Vagina (tissue), 2 donors: ENCODE data around the gene HSCB. TPM values are rescaled to one million over a fixed set of nuclear protein-coding genes. Genes with fewer than 3 reads are reported as not detected.
"Not testable (repeated sequence)": the region's sequence is repeated elsewhere in the genome, so short reads cannot be mapped to it uniquely, and the experiment has no call there.

ENCODE experiments used
- DNase-seq, 2 donors: peaks; one replicate each; pipeline ENCODE4 v3.0.0-alpha.2; 2017; ENCODE audit errors: extremely low spot score in 2 of 2
- H3K27ac ChIP-seq: fragments of 200-600 bp; sonication (generic); one replicate; pipeline ENCODE4 v1.5.1; 2019
- H3K27me3 ChIP-seq: fragments of 200-600 bp; sonication (generic); one replicate; pipeline ENCODE4 v1.5.1; 2019
- H3K36me3 ChIP-seq, 2 donors: fragments of 200-600 bp; sonication (generic); one replicate each; pipeline ENCODE4 v1.5.1; 2017 to 2019
- H3K4me1 ChIP-seq: fragments of 200-600 bp; sonication (generic); one replicate; pipeline ENCODE4 v1.5.1; 2019
- H3K4me3 ChIP-seq, 2 donors: fragments of 200-600 bp; sonication (generic); 1 replicate in 1 of 2; 2 replicates in 1 of 2; pipeline ENCODE4 v1.5.1; 2016 to 2019
- H3K9me3 ChIP-seq: fragments of 200-600 bp; sonication (generic); one replicate; pipeline ENCODE4 v1.5.1; 2019
- POLR2A ChIP-seq, 2 donors: fragments of 450-650 bp; IDR thresholded peaks; one replicate each; pipeline ENCODE4 v1.6.1; 2017; ENCODE audit warnings: antibody characterized with exemption in 2 of 2, mild to moderate bottlenecking in 2 of 2, moderate library complexity in 2 of 2
- POLR2AphosphoS5 ChIP-seq, 2 donors: sonication (generic); formaldehyde crosslinking; IDR thresholded peaks; one replicate each; pipeline ENCODE4 v1.9.0; 2017; ENCODE audit warnings: antibody characterized with exemption in 2 of 2, mild to moderate bottlenecking in 2 of 2, low read depth in 1 of 2; ENCODE audit not compliant: insufficient read depth in 1 of 2
- intact Hi-C: fragments of 100-400 bp; cut with DNase I; formaldehyde crosslinking; loops from one replicate; pipeline ENCODE4 v1.15.1; 2023
- total RNA-seq: library from RNA; depleted of rRNA; stranded (reverse); fragments of >200 nt; gene quantifications from one replicate; pipeline ENCODE4 v1.2.3, GENCODE V29; 2016
- TF ChIP-seq, protein P1 (sequence below), 3 experiments: fragments of 450-650 bp in 2 of 3; fragments of 200-600 bp in 1 of 3; sonication (generic) in 1 of 3; IDR thresholded peaks; one replicate each; pipeline ENCODE4 v1.5.1; 2017 to 2019; ENCODE audit warnings: antibody characterized with exemption in 3 of 3, mild to moderate bottlenecking in 2 of 3, moderate library complexity in 2 of 3

The HSCB gene
- total RNA-seq, 1 donor from 2014 or later: 15.0 TPM

- Histone ChIP-seq H3K27me3 (no peaks in the 10 kb centered on the region), H3K4me1 (no peaks in the 10 kb centered on the region), H3K9me3 (no peaks in the 10 kb centered on the region), H3K4me3 (no peak overlapping the region), H3K27ac (no peak overlapping the region), H3K36me3 (no peaks in the 10 kb centered on the region)
- intact Hi-C loops: no loop called here
- DNase-seq: no peak
- no peak for TF ChIP-seq POLR2A (IDR thresholded peaks at IDR 0.05)
- no peak for TF ChIP-seq POLR2AphosphoS5 (IDR thresholded peaks at IDR 0.05; ENCODE audit: insufficient read depth in 1 of 2, low read depth in 1 of 2)
- TF ChIP-seq, protein P1, sequence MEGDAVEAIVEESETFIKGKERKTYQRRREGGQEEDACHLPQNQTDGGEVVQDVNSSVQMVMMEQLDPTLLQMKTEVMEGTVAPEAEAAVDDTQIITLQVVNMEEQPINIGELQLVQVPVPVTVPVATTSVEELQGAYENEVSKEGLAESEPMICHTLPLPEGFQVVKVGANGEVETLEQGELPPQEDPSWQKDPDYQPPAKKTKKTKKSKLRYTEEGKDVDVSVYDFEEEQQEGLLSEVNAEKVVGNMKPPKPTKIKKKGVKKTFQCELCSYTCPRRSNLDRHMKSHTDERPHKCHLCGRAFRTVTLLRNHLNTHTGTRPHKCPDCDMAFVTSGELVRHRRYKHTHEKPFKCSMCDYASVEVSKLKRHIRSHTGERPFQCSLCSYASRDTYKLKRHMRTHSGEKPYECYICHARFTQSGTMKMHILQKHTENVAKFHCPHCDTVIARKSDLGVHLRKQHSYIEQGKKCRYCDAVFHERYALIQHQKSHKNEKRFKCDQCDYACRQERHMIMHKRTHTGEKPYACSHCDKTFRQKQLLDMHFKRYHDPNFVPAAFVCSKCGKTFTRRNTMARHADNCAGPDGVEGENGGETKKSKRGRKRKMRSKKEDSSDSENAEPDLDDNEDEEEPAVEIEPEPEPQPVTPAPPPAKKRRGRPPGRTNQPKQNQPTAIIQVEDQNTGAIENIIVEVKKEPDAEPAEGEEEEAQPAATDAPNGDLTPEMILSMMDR (IDR thresholded peaks at IDR 0.05): no peak
These were observed 13.1 kb upstream of the HSCB start for GRCh38 chr22:28728621-28729313.

DNA sequence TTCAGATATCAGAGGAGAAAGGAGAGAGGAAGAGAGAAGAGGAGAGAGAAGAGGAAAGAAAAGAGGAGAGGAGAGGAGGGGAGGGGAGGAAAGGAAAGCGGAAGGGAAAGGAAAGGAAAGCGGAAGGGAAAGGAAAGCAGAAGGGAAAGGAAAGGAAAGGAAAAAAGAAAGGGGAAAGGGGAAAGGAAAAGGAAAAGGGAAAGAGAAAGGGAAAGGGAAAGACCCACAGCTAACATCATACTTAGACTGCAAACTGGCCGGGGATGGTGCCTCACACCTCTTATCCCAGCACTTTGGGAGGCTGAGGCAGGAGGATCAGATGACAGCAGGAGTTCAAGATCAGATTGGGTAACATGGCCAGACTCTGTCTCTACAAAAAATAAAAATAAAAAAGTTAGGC is 11.7 kb upstream of the HSCB start:
- DNase-seq: no peak
- Histone ChIP-seq H3K36me3 (no peaks in the 10 kb centered on the region), H3K27ac (no peak overlapping the region), H3K27me3 (no peaks in the 10 kb centered on the region), H3K4me1 (no peaks in the 10 kb centered on the region), H3K9me3 (no peaks in the 10 kb centered on the region), H3K4me3 (no peak overlapping the region)
- intact Hi-C loops: no loop called here
- TF ChIP-seq POLR2A (IDR thresholded peaks at IDR 0.05) (no peak), POLR2AphosphoS5 (IDR thresholded peaks at IDR 0.05; ENCODE audit: insufficient read depth in 1 of 2, low read depth in 1 of 2) (no peak)
- TF ChIP-seq, protein P1 (IDR thresholded peaks at IDR 0.05): no peak

DNA sequence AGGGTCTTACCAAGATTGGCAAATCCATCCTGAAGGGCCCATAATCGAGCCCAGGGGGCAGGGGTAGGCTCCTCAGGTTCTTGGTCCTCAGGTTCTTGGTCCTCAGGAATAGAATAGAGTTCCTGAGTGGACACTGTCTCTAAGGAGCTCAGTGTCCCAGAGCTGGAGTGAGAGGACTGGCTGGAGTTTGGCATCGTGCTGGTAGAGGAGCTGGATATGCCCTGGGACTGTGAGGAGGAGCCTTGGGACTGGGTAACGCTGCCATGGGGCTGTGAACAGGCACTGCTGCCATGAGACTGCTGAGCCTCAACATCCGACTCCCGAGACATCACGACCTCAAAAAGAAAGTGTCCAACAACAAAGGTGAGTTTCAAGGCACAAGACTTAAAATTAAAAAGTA is 7.4 kb upstream of the HSCB start:
- TF ChIP-seq, protein P1 (IDR thresholded peaks at IDR 0.05): no peak
- TF ChIP-seq POLR2AphosphoS5 (IDR thresholded peaks at IDR 0.05; ENCODE audit: insufficient read depth in 1 of 2, low read depth in 1 of 2): no peak
- TF ChIP-seq POLR2A (IDR thresholded peaks at IDR 0.05): no peak
- H3K27me3 ChIP-seq: no peaks in the 10 kb centered on the region
- no peak overlapping the region for H3K27ac ChIP-seq
- no peak overlapping the region for H3K4me3 ChIP-seq
- DNase-seq: no peak
- H3K36me3 ChIP-seq: no peaks in the 10 kb centered on the region
- no peaks in the 10 kb centered on the region for H3K9me3 ChIP-seq
- intact Hi-C loops: no loop called here
- no peaks in the 10 kb centered on the region for H3K4me1 ChIP-seq

GRCh38 chr22:28736301-28737155 is 5.3 kb upstream of the HSCB start:
- Histone ChIP-seq H3K27ac (no peak overlapping the region), H3K27me3 (no peaks in the 10 kb centered on the region), H3K36me3 (no peaks in the 10 kb centered on the region), H3K4me3 (no peak overlapping the region), H3K9me3 (no peaks in the 10 kb centered on the region), H3K4me1 (peaks cover 5% of the 10 kb centered on the region)
- TF ChIP-seq, protein P1 (IDR thresholded peaks at IDR 0.05): no peak
- TF ChIP-seq POLR2A (IDR thresholded peaks at IDR 0.05) (no peak), POLR2AphosphoS5 (IDR thresholded peaks at IDR 0.05; ENCODE audit: insufficient read depth in 1 of 2, low read depth in 1 of 2) (no peak)
- DNase-seq: no peak
- intact Hi-C loops: no loop called here

GRCh38 chr22:28737701-28738100 is 4.1 kb upstream of the HSCB start:
- no peaks in the 10 kb centered on the region for H3K9me3 ChIP-seq
- no peaks in the 10 kb centered on the region for H3K27me3 ChIP-seq
- no peak overlapping the region for H3K4me3 ChIP-seq
- H3K36me3 ChIP-seq: no peaks in the 10 kb centered on the region
- no peak overlapping the region for H3K27ac ChIP-seq
- intact Hi-C loops: no loop called here
- no peak for DNase-seq
- TF ChIP-seq POLR2AphosphoS5 (IDR thresholded peaks at IDR 0.05; ENCODE audit: insufficient read depth in 1 of 2, low read depth in 1 of 2) (no peak), POLR2A (IDR thresholded peaks at IDR 0.05) (no peak)
- TF ChIP-seq, protein P1 (IDR thresholded peaks at IDR 0.05): no peak
- H3K4me1 ChIP-seq: peaks cover 6% of the 10 kb centered on the region

- H3K27me3 ChIP-seq, H3K36me3 ChIP-seq, H3K4me3 ChIP-seq, intact Hi-C loops, H3K27ac ChIP-seq, H3K9me3 ChIP-seq, DNase-seq: not testable (repeated sequence)
- H3K4me1 ChIP-seq: peaks cover 16% of the 10 kb centered on the region
These were observed 3.0 kb upstream of the HSCB start for GRCh38 chr22:28738876-28739275.
